Measurements from ENCODE around the gene CCSAP. TPM values are rescaled to one million over a fixed set of nuclear protein-coding genes. Genes with fewer than 3 reads are reported as not detected.

Gene CCSAP
- total and polyA plus RNA-seq, 2 experiments from 2014 or later, result 4.1 to 6.3 TPM

DNA sequence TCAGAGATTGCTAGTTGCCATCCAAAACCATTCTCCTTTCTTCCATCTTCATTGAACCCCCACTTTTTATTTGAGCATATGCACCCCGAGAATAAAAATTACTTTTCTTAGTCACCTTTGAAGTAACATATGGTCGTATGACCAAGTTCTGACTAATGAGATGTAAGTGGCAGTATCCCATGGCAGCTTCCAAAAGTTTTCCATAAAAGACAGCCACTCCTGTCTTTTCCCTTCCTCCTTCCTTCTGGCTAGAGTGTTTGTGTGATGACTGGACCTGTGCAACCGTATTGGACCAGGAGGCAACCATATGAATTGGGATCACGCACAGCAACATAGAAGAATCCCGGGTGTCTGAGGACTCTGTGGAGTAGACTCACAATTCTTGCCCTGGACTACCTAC, 41.1 kb upstream of the CCSAP start:
- no peaks in the 10 kb centered on the region for H3K27me3 ChIP-seq
- TF ChIP-seq, protein P1, sequence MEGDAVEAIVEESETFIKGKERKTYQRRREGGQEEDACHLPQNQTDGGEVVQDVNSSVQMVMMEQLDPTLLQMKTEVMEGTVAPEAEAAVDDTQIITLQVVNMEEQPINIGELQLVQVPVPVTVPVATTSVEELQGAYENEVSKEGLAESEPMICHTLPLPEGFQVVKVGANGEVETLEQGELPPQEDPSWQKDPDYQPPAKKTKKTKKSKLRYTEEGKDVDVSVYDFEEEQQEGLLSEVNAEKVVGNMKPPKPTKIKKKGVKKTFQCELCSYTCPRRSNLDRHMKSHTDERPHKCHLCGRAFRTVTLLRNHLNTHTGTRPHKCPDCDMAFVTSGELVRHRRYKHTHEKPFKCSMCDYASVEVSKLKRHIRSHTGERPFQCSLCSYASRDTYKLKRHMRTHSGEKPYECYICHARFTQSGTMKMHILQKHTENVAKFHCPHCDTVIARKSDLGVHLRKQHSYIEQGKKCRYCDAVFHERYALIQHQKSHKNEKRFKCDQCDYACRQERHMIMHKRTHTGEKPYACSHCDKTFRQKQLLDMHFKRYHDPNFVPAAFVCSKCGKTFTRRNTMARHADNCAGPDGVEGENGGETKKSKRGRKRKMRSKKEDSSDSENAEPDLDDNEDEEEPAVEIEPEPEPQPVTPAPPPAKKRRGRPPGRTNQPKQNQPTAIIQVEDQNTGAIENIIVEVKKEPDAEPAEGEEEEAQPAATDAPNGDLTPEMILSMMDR (IDR thresholded peaks at IDR 0.05; ENCODE audit: low read depth, low read length), result no peak
- H3K4me3 ChIP-seq, result no peak overlapping the region
- H3K36me3 ChIP-seq, result no peaks in the 10 kb centered on the region
- H3K4me1 ChIP-seq (ENCODE audit: low read depth), result no peaks in the 10 kb centered on the region
- H3K27ac ChIP-seq, result no peak overlapping the region
- H3K9me3 ChIP-seq (ENCODE audit: low read depth), result no peaks in the 10 kb centered on the region
- DNase-seq (ENCODE audit: low read depth in 1 of 2, low spot score in 1 of 2), result no peak

DNA sequence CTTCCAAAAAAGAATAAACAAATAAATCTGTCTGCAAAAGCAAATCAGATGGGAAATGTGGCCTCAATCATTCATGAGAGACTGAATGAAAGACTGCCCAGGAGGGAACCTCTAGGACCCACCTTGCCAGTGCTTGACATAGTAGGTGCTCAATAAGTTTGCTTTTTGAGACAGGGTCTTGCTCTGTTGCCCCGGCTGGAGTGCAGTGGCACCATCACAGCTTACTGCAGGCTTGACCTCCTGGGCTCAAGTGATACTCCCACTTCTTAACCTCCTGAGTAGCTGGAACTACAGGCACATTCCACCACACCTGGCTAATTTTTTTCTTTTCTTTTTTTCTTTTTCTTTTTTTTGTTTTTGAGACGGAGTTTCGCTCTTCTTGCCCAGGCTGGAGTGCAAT, 40.3 kb upstream of the CCSAP start:
- H3K9me3 ChIP-seq (ENCODE audit: low read depth), result no peaks in the 10 kb centered on the region
- TF ChIP-seq, protein P1 (IDR thresholded peaks at IDR 0.05; ENCODE audit: low read depth, low read length), result no peak
- no peak overlapping the region for H3K4me3 ChIP-seq
- no peaks in the 10 kb centered on the region for H3K4me1 ChIP-seq (ENCODE audit: low read depth)
- H3K27me3 ChIP-seq, result no peaks in the 10 kb centered on the region
- no peaks in the 10 kb centered on the region for H3K36me3 ChIP-seq
- H3K27ac ChIP-seq, result no peak overlapping the region
- DNase-seq (ENCODE audit: low read depth in 1 of 2, low spot score in 1 of 2), result no peak

GRCh38 chr1:229381234-229381633, 38.4 kb upstream of the CCSAP start:
- H3K9me3 ChIP-seq (ENCODE audit: low read depth), result no peaks in the 10 kb centered on the region
- H3K27me3 ChIP-seq, result no peaks in the 10 kb centered on the region
- H3K4me3 ChIP-seq, result no peak overlapping the region
- peak in 1 of 2 donors; percentile 44 for DNase-seq (ENCODE audit: low read depth in 1 of 2, low spot score in 1 of 2)
- no peaks in the 10 kb centered on the region for H3K4me1 ChIP-seq (ENCODE audit: low read depth)
- TF ChIP-seq, protein P1 (IDR thresholded peaks at IDR 0.05; ENCODE audit: low read depth, low read length), result no peak
- no peak overlapping the region for H3K27ac ChIP-seq
- no peaks in the 10 kb centered on the region for H3K36me3 ChIP-seq

- Histone ChIP-seq H3K27me3 (no peaks in the 10 kb centered on the region), H3K36me3 (no peaks in the 10 kb centered on the region), H3K27ac (no peak overlapping the region), H3K4me3 (no peak overlapping the region), H3K4me1 (ENCODE audit: low read depth) (no peaks in the 10 kb centered on the region), H3K9me3 (ENCODE audit: low read depth) (no peaks in the 10 kb centered on the region)
- no peak for DNase-seq (ENCODE audit: low read depth in 1 of 2, low spot score in 1 of 2)
- TF ChIP-seq, protein P1 (IDR thresholded peaks at IDR 0.05; ENCODE audit: low read depth, low read length), result no peak
Observed at GRCh38 chr1:229380536-229381160, 37.8 kb upstream of the CCSAP start.

GRCh38 chr1:229379846-229380245, 37.0 kb upstream of the CCSAP start:
- Histone ChIP-seq H3K4me3 (no peak overlapping the region), H3K9me3 (ENCODE audit: low read depth) (no peaks in the 10 kb centered on the region), H3K27ac (no peak overlapping the region), H3K27me3 (no peaks in the 10 kb centered on the region), H3K4me1 (ENCODE audit: low read depth) (no peaks in the 10 kb centered on the region), H3K36me3 (no peaks in the 10 kb centered on the region)
- TF ChIP-seq, protein P1 (IDR thresholded peaks at IDR 0.05; ENCODE audit: low read depth, low read length), result no peak
- DNase-seq (ENCODE audit: low read depth in 1 of 2, low spot score in 1 of 2), result peak in 1 of 2 donors; percentile 3

All from cardiac muscle cell (in vitro differentiated cells and primary cell).